GM10248 (cell line): ENCODE data around the gene KCNQ4.

ENCODE experiments used
- CTCF ChIA-PET: fragments of 300-600 bp; sonication (Branson Sonifier 250); formaldehyde crosslinking; extraction: SDS; loops from one replicate; lab custom pipeline; 2021; ENCODE audit warnings: antibody characterized with exemption; lab: Yijun Ruan, JAX
- POLR2A ChIA-PET: fragments of 350-650 bp; sonication (Branson Sonifier 250); formaldehyde crosslinking; extraction: SDS; loops from one replicate; lab custom pipeline; 2020; ENCODE audit warnings: antibody characterized with exemption; lab: Yijun Ruan, JAX
- DNase-seq: peaks from one replicate; pipeline ENCODE4 v3.0.0; 2012; ENCODE audit errors: extremely low spot score
- CTCF ChIP-seq: IDR thresholded peaks from 2 replicates; pipeline ENCODE4 v1.5.1; 2012; ENCODE audit warnings: mild to moderate bottlenecking, low read depth; ENCODE audit errors: extremely low read depth, missing control alignments, control extremely low read depth

The KCNQ4 gene

GRCh38 chr1:40856116-40856515, 72.5 kb downstream of the KCNQ4 start:
- ChIA-PET CTCF (interaction anchor here (0.7 to 1.2 kb wide), 3 partner anchors 82 to 97 kb away, joined by 3 to 7 read pairs (median 4); no protein-coding TSS in a partner anchor), POLR2A (no interaction called here)
- no peak for DNase-seq
- TF ChIP-seq CTCF, result no peak

- POLR2A ChIA-PET, result interaction anchor here (0.6 kb wide), 1 partner anchor 68 kb away, joined by 6 read pairs; no protein-coding TSS in a partner anchor
- no peak for DNase-seq
- TF ChIP-seq CTCF, result no peak
- CTCF ChIA-PET, result interaction anchor here (0.9 to 1.2 kb wide), 3 partner anchors 82 to 96 kb away, joined by 3 to 7 read pairs (median 4); no protein-coding TSS in a partner anchor
Observed at GRCh38 chr1:40856656-40857302, 73.2 kb downstream of the KCNQ4 start.

- ChIA-PET POLR2A (interaction anchor here (0.7 kb wide), 1 partner anchor 26 kb away, joined by 4 read pairs; no protein-coding TSS in a partner anchor), CTCF (interaction anchor here (1.0 to 6.0 kb wide), 6 partner anchors 7 to 95 kb away, joined by 3 to 57 read pairs (median 4); no protein-coding TSS in a partner anchor)
- DNase-seq, result no peak
- TF ChIP-seq CTCF, result no peak
Observed at GRCh38 chr1:40857737-40858136, 74.2 kb downstream of the KCNQ4 start.

- POLR2A ChIA-PET, result no interaction called here
- TF ChIP-seq CTCF, result no peak
- no peak for DNase-seq
- CTCF ChIA-PET, result interaction anchor here (1.0 to 6.0 kb wide), 6 partner anchors 8 to 92 kb away, joined by 3 to 57 read pairs (median 4); no protein-coding TSS in a partner anchor
Observed at GRCh38 chr1:40858856-40859416, 75.3 kb downstream of the KCNQ4 start.

GRCh38 chr1:40860706-40861223, 77.2 kb downstream of the KCNQ4 start:
- no peak for TF ChIP-seq CTCF
- no peak for DNase-seq
- ChIA-PET CTCF (interaction anchor here (0.8 to 6.0 kb wide), 4 partner anchors 10 to 116 kb away, joined by 3 to 57 read pairs (median 18); no protein-coding TSS in a partner anchor), POLR2A (no interaction called here)

GRCh38 chr1:40861224-40862003, 77.8 kb downstream of the KCNQ4 start:
- no peak for DNase-seq

More at GRCh38 chr1:40861224-40862003, 77.8 kb downstream of the KCNQ4 start:
- POLR2A ChIA-PET, result no interaction called here
- no peak for TF ChIP-seq CTCF
- CTCF ChIA-PET, result interaction anchor here (2.6 to 6.0 kb wide), 3 partner anchors 11 to 90 kb away, joined by 11 to 57 read pairs (median 26); no protein-coding TSS in a partner anchor
